Thoracic aorta (tissue), 2 donors: Measurements from ENCODE around the gene PPIF. TPM values are rescaled to one million over a fixed set of nuclear protein-coding genes. Genes with fewer than 3 reads are reported as not detected.

Experiments used
- ATAC-seq: fragments of 150-250 bp; one replicate; pipeline ENCODE4 v1.8.0; 2017; ENCODE audit warnings: low read depth; ENCODE audit not compliant: insufficient number of reproducible peaks, low FRiP score
- DNase-seq: peaks from one replicate; pipeline ENCODE4 v3.0.0-alpha.2; 2020; ENCODE audit warnings: low spot score
- H3K27ac ChIP-seq, 2 donors: fragments of 200-600 bp; sonication (generic); 1 replicate in 1 of 2; 2 replicates in 1 of 2; pipeline ENCODE4 v1.5.1; 2016; ENCODE audit warnings: mild to moderate bottlenecking in 2 of 2, moderate library complexity in 2 of 2
- H3K27me3 ChIP-seq: fragments of 200-600 bp; sonication (generic); replicated peaks from 2 replicates; pipeline ENCODE4 v1.6.0; 2016; ENCODE audit warnings: mild to moderate bottlenecking; ENCODE audit not compliant: insufficient read depth
- H3K36me3 ChIP-seq: fragments of 200-600 bp; sonication (generic); one replicate; pipeline ENCODE4 v1.5.1; 2016
- H3K4me1 ChIP-seq, 2 donors: fragments of 200-600 bp; sonication (generic); 1 replicate in 1 of 2; 2 replicates in 1 of 2; pipeline versions ENCODE4 v1.5.1 to v1.6.0; 2016; ENCODE audit warnings: low read depth in 2 of 2, mild to moderate bottlenecking in 1 of 2; ENCODE audit not compliant: control insufficient read depth in 1 of 2
- H3K4me3 ChIP-seq: fragments of 200-600 bp; sonication (generic); 2 replicates; pipeline ENCODE4 v1.5.1; 2016; ENCODE audit warnings: mild to moderate bottlenecking
- H3K9me3 ChIP-seq: fragments of 200-600 bp; sonication (generic); 2 replicates; pipeline ENCODE4 v1.5.1; 2016
- CTCF ChIP-seq: fragments of 200-600 bp; sonication (generic); IDR thresholded peaks from one replicate; pipeline ENCODE4 v1.5.1; 2019; ENCODE audit warnings: antibody characterized with exemption
- total RNA-seq, 2 donors: library from RNA; depleted of rRNA; stranded (reverse); fragments of >200 nt; gene quantifications; one replicate each; pipeline versions ENCODE4 v1.1.0 to v1.2.3, GENCODE V29; 2016

The PPIF gene
- total RNA-seq, 2 donors from 2014 or later = 5.7 to 44.2 TPM

- H3K9me3 ChIP-seq = no peaks in the 10 kb centered on the region
- TF ChIP-seq CTCF = no peak
Observed at GRCh38 chr10:79324032-79324695, 23.1 kb upstream of the PPIF start.

GRCh38 chr10:79326361-79327089 is 20.7 kb upstream of the PPIF start:
- no peaks in the 10 kb centered on the region for H3K4me1 ChIP-seq
- H3K27ac ChIP-seq = no peak overlapping the region
- H3K27me3 ChIP-seq = no peaks in the 10 kb centered on the region
- H3K4me3 ChIP-seq = no peak overlapping the region
- H3K36me3 ChIP-seq = no peaks in the 10 kb centered on the region
- ATAC-seq (no peak), DNase-seq (no peak)
- no peaks in the 10 kb centered on the region for H3K9me3 ChIP-seq
- no peak for TF ChIP-seq CTCF

More at GRCh38 chr10:79324032-79324695, 23.1 kb upstream of the PPIF start:
- no peak for ATAC-seq
- Histone ChIP-seq H3K27ac (no peak overlapping the region), H3K27me3 (no peaks in the 10 kb centered on the region), H3K4me1 (no peaks in the 10 kb centered on the region), H3K36me3 (no peaks in the 10 kb centered on the region), H3K4me3 (no peak overlapping the region)
- DNase-seq = no peak

DNA sequence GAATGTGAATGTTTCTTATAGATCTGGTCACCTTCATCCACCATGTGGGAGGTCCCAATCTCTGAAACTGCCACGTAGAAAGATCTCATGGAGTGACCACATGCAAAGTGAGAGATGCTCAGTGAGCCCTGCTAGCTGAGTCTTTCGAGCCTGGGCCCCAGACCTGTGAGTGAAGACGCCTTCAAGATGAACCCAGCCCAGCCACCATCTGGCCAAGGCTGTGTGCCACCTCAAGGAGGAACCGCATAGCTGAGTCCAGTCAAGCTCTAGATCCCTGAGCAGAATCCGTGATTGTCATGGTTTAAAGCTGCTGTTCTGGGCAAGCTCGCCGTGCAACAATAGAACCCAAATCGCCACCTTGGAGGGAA is 20.2 kb upstream of the PPIF start:
- Histone ChIP-seq H3K9me3 (no peaks in the 10 kb centered on the region), H3K27ac (no peak overlapping the region), H3K27me3 (no peaks in the 10 kb centered on the region), H3K4me3 (no peak overlapping the region), H3K36me3 (no peaks in the 10 kb centered on the region), H3K4me1 (no peaks in the 10 kb centered on the region)
- no peak for TF ChIP-seq CTCF
- ATAC-seq = no peak
- DNase-seq = no peak

- Histone ChIP-seq H3K4me1 (no peaks in the 10 kb centered on the region), H3K36me3 (no peaks in the 10 kb centered on the region), H3K9me3 (no peaks in the 10 kb centered on the region), H3K4me3 (no peak overlapping the region), H3K27me3 (no peaks in the 10 kb centered on the region), H3K27ac (no peak overlapping the region)
- DNase-seq (no peak), ATAC-seq (no peak)
- TF ChIP-seq CTCF = no peak
Observed at GRCh38 chr10:79328147-79328701, 19.0 kb upstream of the PPIF start.

DNA sequence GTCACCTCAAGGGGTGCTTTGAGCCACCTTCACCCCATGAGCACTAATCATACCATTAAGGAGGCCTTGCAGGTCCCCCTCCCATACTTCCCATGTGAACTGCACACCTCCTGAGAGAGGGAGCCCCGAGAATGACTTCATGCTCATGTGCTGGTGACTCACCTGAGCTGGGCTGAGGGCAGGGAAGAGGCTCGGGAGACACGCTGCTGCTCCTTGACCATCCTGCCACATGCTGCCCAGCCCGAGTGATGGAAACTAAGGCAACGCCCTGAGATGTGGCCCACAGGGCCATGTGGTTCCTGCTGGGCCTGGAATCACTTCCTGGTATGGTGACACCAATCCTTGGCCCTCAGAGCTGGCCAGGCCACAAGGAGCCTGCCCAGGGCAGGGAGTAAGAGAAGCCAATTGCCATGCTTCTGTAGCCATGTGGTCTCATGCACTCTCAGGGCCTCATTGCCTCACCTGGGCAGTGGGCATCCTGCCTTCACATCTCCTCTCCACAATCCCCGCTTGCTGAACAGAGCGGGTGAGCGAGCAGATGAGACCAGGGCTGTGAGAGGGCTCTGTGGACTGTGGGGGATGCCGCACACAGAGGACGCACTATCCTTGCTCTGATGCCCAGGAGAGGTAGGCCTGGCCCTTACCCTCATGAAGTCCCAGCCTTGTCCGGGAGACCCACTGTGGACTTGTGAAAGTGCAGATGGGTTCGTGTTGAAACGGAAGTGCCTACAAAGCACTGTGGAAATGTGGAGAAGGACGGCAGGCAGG is 18.3 kb upstream of the PPIF start:
- no peaks in the 10 kb centered on the region for H3K27me3 ChIP-seq
- ATAC-seq (no peak), DNase-seq (no peak)
- H3K27ac ChIP-seq = no peak overlapping the region
- no peaks in the 10 kb centered on the region for H3K9me3 ChIP-seq
- no peaks in the 10 kb centered on the region for H3K4me1 ChIP-seq
- no peak overlapping the region for H3K4me3 ChIP-seq
- H3K36me3 ChIP-seq = no peaks in the 10 kb centered on the region
- TF ChIP-seq CTCF = no peak
